ENCODE data around the gene FGFRL1. TPM values are rescaled to one million over a fixed set of nuclear protein-coding genes. Genes with fewer than 3 reads are reported as not detected.

FGFRL1 gene
- total RNA-seq, 2 donors from 2014 or later, result 16.0 to 34.7 TPM

DNA sequence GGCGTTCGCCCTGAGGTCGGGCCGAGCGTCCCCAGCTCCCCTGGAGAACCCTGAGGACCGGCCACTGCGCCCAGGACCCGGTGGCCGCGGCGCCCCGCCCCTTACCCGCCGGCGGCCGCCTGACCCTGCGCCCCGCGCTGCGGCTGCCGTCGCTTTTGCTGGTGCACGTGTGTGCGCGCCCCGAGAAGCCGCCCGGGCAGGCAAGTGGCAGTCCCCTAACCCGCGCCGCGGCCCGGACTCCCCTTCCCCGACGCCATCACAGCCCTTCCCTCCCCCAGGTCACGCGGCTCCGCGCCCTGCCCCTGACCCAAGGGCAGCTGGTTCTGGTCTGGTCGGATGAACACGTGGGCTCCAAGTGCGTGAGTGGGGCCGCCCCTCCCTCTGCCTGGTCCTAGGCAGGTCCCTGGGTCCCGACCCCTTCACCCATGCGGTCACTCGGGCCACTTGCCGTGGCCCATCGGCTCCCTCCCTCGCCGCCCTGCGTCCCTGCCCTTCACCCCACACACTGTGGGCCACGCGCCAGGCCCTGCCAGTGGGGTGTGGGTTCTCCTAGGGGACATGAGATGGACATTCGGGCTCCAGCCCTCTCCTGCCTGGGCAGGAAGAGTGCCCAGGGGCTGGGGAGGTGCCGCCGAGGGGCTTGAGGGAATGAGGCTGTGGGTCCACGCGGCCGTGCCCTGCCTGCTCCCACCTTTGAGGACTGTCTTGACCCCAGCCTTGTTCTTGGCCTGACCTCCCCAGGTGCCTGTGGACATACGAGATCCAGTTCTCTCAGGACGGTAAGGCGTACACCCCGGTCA, 8.0 kb upstream of the FGFRL1 start:
- Histone ChIP-seq H3K27me3 (peaks cover 63% of the 10 kb centered on the region), H3K4me1 (peaks cover 10% of the 10 kb centered on the region), H3K36me3 (no peaks in the 10 kb centered on the region), H3K4me3 (no peak overlapping the region), H3K9me3 (no peaks in the 10 kb centered on the region), H3K27ac (no peak overlapping the region), H3K9ac (ENCODE audit: low read depth in 2 of 2, low read length in 2 of 2) (no peak overlapping the region)
- intact Hi-C loops (cut with DNase I), result no loop called here
- TF ChIP-seq, protein P1, sequence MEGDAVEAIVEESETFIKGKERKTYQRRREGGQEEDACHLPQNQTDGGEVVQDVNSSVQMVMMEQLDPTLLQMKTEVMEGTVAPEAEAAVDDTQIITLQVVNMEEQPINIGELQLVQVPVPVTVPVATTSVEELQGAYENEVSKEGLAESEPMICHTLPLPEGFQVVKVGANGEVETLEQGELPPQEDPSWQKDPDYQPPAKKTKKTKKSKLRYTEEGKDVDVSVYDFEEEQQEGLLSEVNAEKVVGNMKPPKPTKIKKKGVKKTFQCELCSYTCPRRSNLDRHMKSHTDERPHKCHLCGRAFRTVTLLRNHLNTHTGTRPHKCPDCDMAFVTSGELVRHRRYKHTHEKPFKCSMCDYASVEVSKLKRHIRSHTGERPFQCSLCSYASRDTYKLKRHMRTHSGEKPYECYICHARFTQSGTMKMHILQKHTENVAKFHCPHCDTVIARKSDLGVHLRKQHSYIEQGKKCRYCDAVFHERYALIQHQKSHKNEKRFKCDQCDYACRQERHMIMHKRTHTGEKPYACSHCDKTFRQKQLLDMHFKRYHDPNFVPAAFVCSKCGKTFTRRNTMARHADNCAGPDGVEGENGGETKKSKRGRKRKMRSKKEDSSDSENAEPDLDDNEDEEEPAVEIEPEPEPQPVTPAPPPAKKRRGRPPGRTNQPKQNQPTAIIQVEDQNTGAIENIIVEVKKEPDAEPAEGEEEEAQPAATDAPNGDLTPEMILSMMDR (IDR thresholded peaks at IDR 0.05), result no peak
- no peak for DNase-seq

DNA sequence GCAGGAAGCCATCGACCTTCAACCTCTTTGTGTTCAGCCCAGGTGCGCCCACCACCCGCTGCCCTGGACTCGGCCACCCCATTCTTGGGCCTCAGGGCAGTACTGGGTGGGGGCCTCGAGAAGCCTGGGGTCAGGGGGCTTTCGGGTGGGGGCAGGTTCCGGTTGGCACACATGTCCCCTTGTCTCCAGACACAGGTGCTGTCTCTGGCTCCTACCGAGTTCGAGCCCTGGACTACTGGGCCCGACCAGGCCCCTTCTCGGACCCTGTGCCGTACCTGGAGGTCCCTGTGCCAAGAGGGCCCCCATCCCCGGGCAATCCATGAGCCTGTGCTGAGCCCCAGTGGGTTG, 7.4 kb upstream of the FGFRL1 start:
- no peak overlapping the region for H3K9ac ChIP-seq (ENCODE audit: low read depth in 2 of 2, low read length in 2 of 2)
- H3K4me1 ChIP-seq, result peaks cover 10% of the 10 kb centered on the region
- no peak overlapping the region for H3K4me3 ChIP-seq
- no peaks in the 10 kb centered on the region for H3K36me3 ChIP-seq
- no peak for DNase-seq
- peaks cover 62% of the 10 kb centered on the region for H3K27me3 ChIP-seq
- no peak overlapping the region for H3K27ac ChIP-seq
- TF ChIP-seq, protein P1 (IDR thresholded peaks at IDR 0.05), result no peak
- intact Hi-C loops (cut with DNase I), result no loop called here
- H3K9me3 ChIP-seq, result no peaks in the 10 kb centered on the region

DNA sequence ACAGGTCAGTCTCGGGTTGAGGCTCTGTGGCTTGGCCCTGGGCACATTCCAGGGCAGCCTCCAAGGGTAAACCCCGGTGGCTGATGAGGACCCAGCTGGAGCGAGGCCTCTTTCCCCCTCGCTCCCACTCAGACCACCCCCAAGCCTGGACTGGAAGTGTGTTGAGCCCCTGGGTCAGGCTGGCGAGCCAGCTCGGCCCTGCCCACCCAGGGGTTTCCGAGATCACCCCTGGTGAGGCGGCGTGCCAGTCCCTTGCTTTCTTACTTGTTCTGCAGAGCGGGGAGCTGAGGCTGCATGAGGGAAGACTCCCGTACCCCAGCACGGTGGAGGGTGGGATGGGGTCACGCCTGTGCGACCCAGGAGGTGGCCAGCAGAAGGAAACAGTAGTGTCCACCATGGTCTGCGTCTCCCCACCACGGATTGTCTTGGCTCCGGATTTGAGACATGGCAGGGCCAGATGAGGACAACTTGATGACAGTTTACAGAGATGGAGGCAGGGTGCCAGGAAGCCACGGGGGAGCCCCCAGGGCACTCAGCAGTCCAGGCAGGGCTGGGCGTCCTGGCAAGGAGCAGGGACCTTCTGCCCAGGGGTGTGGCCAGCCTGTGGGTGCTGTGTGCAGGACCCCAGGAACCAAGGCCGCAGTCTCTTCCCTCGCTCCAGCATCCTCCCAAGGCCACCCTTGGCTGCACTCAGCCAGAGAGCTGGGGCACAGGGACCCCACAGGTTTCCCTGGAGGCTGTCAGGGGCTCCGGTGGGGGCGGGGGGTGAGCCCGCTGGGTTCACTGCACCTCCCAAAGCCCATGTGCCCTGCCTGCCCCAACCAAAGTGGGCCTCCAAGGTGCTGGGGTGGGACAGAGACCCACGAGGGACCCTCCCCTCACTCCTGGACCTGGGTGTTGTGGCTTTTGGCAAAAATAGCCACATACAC, 6.6 kb upstream of the FGFRL1 start:
- H3K9ac ChIP-seq (ENCODE audit: low read depth in 2 of 2, low read length in 2 of 2), result no peak overlapping the region
- H3K4me3 ChIP-seq, result no peak overlapping the region
- TF ChIP-seq, protein P1 (IDR thresholded peaks at IDR 0.05), result no peak
- H3K36me3 ChIP-seq, result no peaks in the 10 kb centered on the region
- no peak overlapping the region for H3K27ac ChIP-seq
- peaks cover 62% of the 10 kb centered on the region for H3K27me3 ChIP-seq
- H3K9me3 ChIP-seq, result no peaks in the 10 kb centered on the region
- intact Hi-C loops (cut with DNase I), result no loop called here
- DNase-seq, result no peak
- H3K4me1 ChIP-seq, result peaks cover 10% of the 10 kb centered on the region

DNA sequence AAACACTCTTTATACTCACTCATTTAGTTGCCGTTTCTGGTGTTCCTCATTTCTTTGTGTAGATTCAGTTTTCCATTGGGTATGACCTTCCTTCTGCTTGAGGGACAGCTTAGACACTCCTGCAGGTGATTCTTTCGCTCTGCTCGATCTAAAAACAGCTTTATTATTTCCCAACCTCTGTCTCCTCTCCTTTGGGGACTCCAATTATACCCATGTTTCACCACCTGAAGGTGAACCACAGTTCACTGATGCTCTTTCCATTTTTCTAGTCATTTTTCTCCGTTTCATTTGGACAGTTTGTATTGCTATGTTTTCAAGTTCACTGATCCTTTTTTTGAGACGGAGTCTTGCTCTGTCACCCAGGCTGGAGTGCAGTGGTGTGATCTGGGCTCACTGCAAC, 4.6 kb upstream of the FGFRL1 start:
- Histone ChIP-seq H3K27me3 (peaks cover 42% of the 10 kb centered on the region), H3K4me3 (no peak overlapping the region), H3K9me3 (no peaks in the 10 kb centered on the region), H3K4me1 (peaks cover 17% of the 10 kb centered on the region), H3K9ac (ENCODE audit: low read depth in 2 of 2, low read length in 2 of 2) (no peak overlapping the region), H3K27ac (no peak overlapping the region), H3K36me3 (no peaks in the 10 kb centered on the region)
- TF ChIP-seq, protein P1 (IDR thresholded peaks at IDR 0.05), result no peak
- DNase-seq, result no peak
- intact Hi-C loops (cut with DNase I), result no loop called here

DNA sequence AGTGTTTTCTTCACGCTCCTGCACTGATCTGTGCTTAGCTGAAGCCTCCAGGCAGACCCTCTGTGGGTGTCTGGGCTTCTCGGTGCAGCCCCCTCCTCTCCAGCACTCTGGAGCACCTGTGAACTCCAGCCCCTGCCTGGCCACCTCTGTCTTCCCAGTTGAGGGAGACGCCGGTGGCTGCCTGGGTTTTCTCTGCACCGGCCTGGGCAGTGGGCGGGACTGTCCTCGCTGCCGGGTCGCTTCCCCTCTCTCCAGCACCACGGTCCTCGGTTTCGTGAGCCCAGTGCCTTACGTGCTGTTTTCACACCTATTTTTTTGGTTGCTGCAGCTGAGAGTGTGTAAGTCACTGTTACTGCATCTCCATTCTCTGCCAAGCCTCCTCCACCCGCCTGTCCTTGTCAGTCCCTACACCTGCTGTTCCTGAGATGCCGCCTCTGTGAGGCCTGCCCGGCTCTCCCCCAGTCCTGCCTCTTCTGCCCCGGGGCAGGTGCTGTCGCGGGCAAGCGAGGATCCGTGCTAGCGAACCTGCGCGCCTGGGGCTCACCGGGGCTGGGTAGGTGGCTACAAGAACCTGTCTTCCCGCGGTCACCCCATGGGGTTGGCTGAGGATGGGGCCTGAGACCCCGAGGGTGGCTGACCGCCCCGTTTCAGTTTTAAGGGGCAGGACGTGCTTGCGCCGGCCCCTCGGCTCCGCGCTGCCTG, 2.4 kb upstream of the FGFRL1 start:
- peaks cover 7% of the 10 kb centered on the region for H3K4me1 ChIP-seq
- peak overlapping the region; percentile 59 for H3K4me3 ChIP-seq
- peaks cover 21% of the 10 kb centered on the region for H3K27me3 ChIP-seq
- intact Hi-C loops (cut with DNase I), result no loop called here
- DNase-seq, result peak; percentile 48
- no peak overlapping the region for H3K27ac ChIP-seq
- peak overlapping the region; percentile 38 to 84 for H3K9ac ChIP-seq (ENCODE audit: low read depth in 2 of 2, low read length in 2 of 2)
- H3K9me3 ChIP-seq, result no peaks in the 10 kb centered on the region
- H3K36me3 ChIP-seq, result no peaks in the 10 kb centered on the region
- TF ChIP-seq, protein P1 (IDR thresholded peaks at IDR 0.05), result no peak

Data from colonic mucosa (tissue), 4 donors.